HEK293 (cell line): ENCODE data around the gene ALKBH3.

Experiments used
- CTCF ChIA-PET: fragments of 350-600 bp; formaldehyde crosslinking; extraction: SDS; loops from one replicate; lab custom pipeline; 2021; ENCODE audit warnings: antibody characterized with exemption; lab: Yijun Ruan, JAX
- POLR2A ChIA-PET: fragments of 300-600 bp; formaldehyde crosslinking; extraction: SDS; loops from one replicate; lab custom pipeline; 2020; ENCODE audit warnings: antibody characterized with exemption, inconsistent platforms; lab: Yijun Ruan, JAX
- H3K27ac ChIP-seq: fragments of 200-500 bp; sonication (Bioruptor generic); 2 replicates; pipeline ENCODE4 v1.5.1; 2014; ENCODE audit warnings: low read depth, low read length, control low read depth, inconsistent platforms; ENCODE audit errors: extremely low read depth
- H3K36me3 ChIP-seq, 2 experiments: fragments of 200-500 bp in 1 of 2; sonication (Bioruptor generic) in 1 of 2; 1 replicate in 1 of 2; 2 replicates in 1 of 2; pipeline ENCODE4 v1.5.1; 2014 to 2017; ENCODE audit warnings: inconsistent platforms in 2 of 2, low read length in 2 of 2; ENCODE audit not compliant: control insufficient read depth in 2 of 2, insufficient read depth in 1 of 2
- H3K4me1 ChIP-seq: fragments of 200-500 bp; sonication (Bioruptor generic); 2 replicates; pipeline ENCODE4 v1.5.1; 2014; ENCODE audit warnings: mild to moderate bottlenecking, low read length, inconsistent platforms; ENCODE audit not compliant: control insufficient read depth, insufficient read depth
- H3K4me3 ChIP-seq: 2 replicates; pipeline ENCODE4 v1.5.1; 2011; ENCODE audit warnings: low read depth, mild to moderate bottlenecking, control low read depth, low read length, moderate library complexity
- H3K9me3 ChIP-seq: fragments of 200-500 bp; sonication (Bioruptor generic); 2 replicates; pipeline ENCODE4 v1.5.1; 2014; ENCODE audit warnings: low read depth, low read length, inconsistent platforms; ENCODE audit not compliant: control insufficient read depth, insufficient read depth
- GLIS1 ChIP-seq: fragments of 450-650 bp; formaldehyde crosslinking; IDR thresholded peaks from 2 replicates; pipeline ENCODE4 v1.5.1; 2016; ENCODE audit warnings: missing biosample characterization, missing genetic modification characterization
- KLF9 ChIP-seq: fragments of 450-650 bp; formaldehyde crosslinking; IDR thresholded peaks from 2 replicates; pipeline ENCODE4 v1.5.1; 2016; ENCODE audit warnings: missing biosample characterization, missing genetic modification characterization, low read depth
- ZNF132 ChIP-seq: fragments of 450-650 bp; formaldehyde crosslinking; IDR thresholded peaks from 2 replicates; pipeline ENCODE4 v1.5.1; 2017; ENCODE audit warnings: missing biosample characterization, missing genetic modification characterization, borderline replicate concordance
- ZNF19 ChIP-seq: fragments of 450-650 bp; formaldehyde crosslinking; IDR thresholded peaks from 2 replicates; pipeline ENCODE4; 2016; ENCODE audit warnings: missing biosample characterization, missing genetic modification characterization, low read depth
- ZNF394 ChIP-seq: fragments of 450-650 bp; formaldehyde crosslinking; IDR thresholded peaks from 2 replicates; pipeline ENCODE4 v1.5.1; 2016; ENCODE audit warnings: missing biosample characterization, missing genetic modification characterization, mild to moderate bottlenecking, moderate library complexity, borderline replicate concordance
- ZNF544 ChIP-seq: fragments of 450-650 bp; formaldehyde crosslinking; IDR thresholded peaks from 2 replicates; pipeline ENCODE4 v1.5.0; 2017; ENCODE audit warnings: missing biosample characterization, missing genetic modification characterization
- ZNF555 ChIP-seq: fragments of 450-650 bp; formaldehyde crosslinking; conservative IDR thresholded peaks from 2 replicates; pipeline ENCODE4 v1.5.1; 2017; ENCODE audit warnings: missing biosample characterization, mild to moderate bottlenecking, missing genetic modification characterization, inconsistent platforms
- ZNF626 ChIP-seq: fragments of 450-650 bp; sonication (Bioruptor Pico); formaldehyde crosslinking; IDR thresholded peaks from 2 replicates; pipeline ENCODE4 v1.5.1; 2018; ENCODE audit warnings: missing biosample characterization, missing genetic modification characterization, inconsistent platforms
- TF ChIP-seq, protein P1 (sequence below): fragments of 450-650 bp; IDR thresholded peaks from 2 replicates; pipeline ENCODE4 v1.5.1; 2018; ENCODE audit warnings: missing biosample characterization, mild to moderate bottlenecking, missing genetic modification characterization
- TF ChIP-seq, protein P2 (sequence below): fragments of 450-650 bp; formaldehyde crosslinking; IDR thresholded peaks from 2 replicates; pipeline ENCODE4 v1.5.1; 2016; ENCODE audit warnings: missing biosample characterization, missing genetic modification characterization, borderline replicate concordance
- TF ChIP-seq, protein P3 (sequence below): fragments of 450-650 bp; formaldehyde crosslinking; IDR thresholded peaks from 2 replicates; pipeline ENCODE4 v1.5.1; 2017; ENCODE audit warnings: missing biosample characterization, mild to moderate bottlenecking, missing genetic modification characterization, moderate library complexity
- TF ChIP-seq, protein P4 (sequence below): fragments of 450-650 bp; formaldehyde crosslinking; IDR thresholded peaks from 2 replicates; pipeline ENCODE4 v1.5.1; 2016; ENCODE audit warnings: missing biosample characterization, missing genetic modification characterization
- TF ChIP-seq, protein P5 (sequence below): fragments of 450-650 bp; formaldehyde crosslinking; IDR thresholded peaks from 2 replicates; pipeline ENCODE4 v1.5.1; 2016; ENCODE audit warnings: missing biosample characterization, missing genetic modification characterization
- TF ChIP-seq, protein P6 (sequence below): fragments of 450-650 bp; formaldehyde crosslinking; IDR thresholded peaks from 2 replicates; pipeline ENCODE4 v1.5.1; 2016; ENCODE audit warnings: missing biosample characterization, missing genetic modification characterization
- TF ChIP-seq, protein P7 (sequence below): fragments of 450-650 bp; formaldehyde crosslinking; IDR thresholded peaks from 2 replicates; pipeline ENCODE4 v1.5.0; 2017; ENCODE audit warnings: missing biosample characterization, missing genetic modification characterization, borderline replicate concordance
- TF ChIP-seq, protein P8 (sequence below): fragments of 450-650 bp; formaldehyde crosslinking; IDR thresholded peaks from 2 replicates; pipeline ENCODE4 v1.5.1; 2016; ENCODE audit warnings: missing biosample characterization, missing genetic modification characterization

The ALKBH3 gene

DNA sequence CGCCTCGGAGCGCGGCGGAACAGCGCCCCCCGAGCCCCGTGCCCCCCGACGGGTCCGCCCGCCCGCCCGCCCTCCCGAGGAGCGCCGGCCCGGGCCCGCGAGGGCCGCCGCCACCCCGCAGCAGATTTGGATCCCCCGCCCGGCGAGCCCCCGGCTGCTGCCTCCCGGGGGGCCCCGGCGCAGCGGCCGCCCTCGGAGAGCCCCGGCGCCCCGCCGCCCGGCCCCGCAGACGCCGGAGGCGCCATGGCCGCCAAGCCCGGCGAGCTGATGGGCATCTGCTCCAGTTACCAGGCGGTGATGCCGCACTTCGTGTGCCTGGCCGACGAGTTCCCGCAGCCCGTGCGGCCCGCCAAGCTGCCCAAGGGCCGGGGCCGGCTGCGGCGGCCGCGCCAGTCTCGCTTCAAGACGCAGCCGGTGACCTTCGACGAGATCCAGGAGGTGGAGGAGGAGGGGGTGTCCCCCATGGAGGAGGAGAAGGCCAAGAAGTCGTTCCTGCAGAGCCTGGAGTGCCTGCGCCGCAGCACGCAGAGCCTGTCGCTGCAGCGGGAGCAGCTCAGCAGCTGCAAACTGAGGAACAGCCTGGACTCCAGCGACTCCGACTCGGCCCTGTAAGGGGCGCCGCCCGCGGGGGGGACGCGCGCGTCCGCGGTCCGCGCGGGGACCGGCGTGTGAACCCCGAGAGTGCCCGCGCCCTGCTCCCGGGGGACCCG is 62.2 kb downstream of the ALKBH3 start (continued):
- TF ChIP-seq, protein P1, sequence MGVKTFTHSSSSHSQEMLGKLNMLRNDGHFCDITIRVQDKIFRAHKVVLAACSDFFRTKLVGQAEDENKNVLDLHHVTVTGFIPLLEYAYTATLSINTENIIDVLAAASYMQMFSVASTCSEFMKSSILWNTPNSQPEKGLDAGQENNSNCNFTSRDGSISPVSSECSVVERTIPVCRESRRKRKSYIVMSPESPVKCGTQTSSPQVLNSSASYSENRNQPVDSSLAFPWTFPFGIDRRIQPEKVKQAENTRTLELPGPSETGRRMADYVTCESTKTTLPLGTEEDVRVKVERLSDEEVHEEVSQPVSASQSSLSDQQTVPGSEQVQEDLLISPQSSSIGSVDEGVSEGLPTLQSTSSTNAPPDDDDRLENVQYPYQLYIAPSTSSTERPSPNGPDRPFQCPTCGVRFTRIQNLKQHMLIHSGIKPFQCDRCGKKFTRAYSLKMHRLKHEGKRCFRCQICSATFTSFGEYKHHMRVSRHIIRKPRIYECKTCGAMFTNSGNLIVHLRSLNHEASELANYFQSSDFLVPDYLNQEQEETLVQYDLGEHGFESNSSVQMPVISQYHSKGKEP (tag by site-specific recombination): 0 out of 2 replicates have a peak, but pooled peaks have one; percentile 32
- TF ChIP-seq GLIS1: peak; percentile 40

DNA sequence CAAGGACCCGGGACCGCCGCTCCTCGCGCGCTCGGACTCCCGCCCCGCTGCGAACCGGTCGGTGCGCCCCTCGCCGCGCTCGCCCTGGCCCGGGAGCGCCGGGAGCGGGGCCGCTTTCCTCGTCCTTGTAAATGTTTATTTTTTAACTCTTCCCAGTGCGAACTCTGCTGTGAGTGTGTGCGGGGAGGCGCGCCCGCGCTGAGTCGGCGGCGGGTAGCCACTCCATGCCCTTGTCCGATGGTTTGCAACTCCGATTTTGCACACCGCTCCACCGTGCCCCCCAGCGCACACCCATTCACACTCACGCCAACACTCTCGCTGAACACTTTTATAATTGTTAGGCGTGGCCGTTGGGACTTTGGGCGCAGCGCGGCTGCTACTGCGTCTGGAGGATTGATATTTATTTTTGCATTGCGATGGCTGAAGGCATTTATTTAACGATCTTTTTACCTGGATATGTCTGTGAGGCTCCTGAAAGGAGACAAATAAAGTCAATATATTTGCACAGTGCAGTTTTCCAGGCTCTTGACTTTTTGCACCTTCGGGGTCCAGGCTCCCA is 62.8 kb downstream of the ALKBH3 start:
- no peak overlapping the region for H3K27ac ChIP-seq
- H3K4me1 ChIP-seq: no peaks in the 10 kb centered on the region
- ChIA-PET CTCF (interaction anchor here (0.6 to 2.0 kb wide), 9 partner anchors 12 to 183 kb away, joined by 3 to 18 read pairs (median 3); no protein-coding TSS in a partner anchor), POLR2A (interaction anchor here (0.5 to 2.0 kb wide), 2 partner anchors 10 to 1869 kb away, joined by 3 to 10 read pairs; no protein-coding TSS in a partner anchor)
- no peaks in the 10 kb centered on the region for H3K9me3 ChIP-seq
- H3K36me3 ChIP-seq: no peaks in the 10 kb centered on the region
- peak overlapping the region; percentile 40 for H3K4me3 ChIP-seq
- TF ChIP-seq, protein P2, sequence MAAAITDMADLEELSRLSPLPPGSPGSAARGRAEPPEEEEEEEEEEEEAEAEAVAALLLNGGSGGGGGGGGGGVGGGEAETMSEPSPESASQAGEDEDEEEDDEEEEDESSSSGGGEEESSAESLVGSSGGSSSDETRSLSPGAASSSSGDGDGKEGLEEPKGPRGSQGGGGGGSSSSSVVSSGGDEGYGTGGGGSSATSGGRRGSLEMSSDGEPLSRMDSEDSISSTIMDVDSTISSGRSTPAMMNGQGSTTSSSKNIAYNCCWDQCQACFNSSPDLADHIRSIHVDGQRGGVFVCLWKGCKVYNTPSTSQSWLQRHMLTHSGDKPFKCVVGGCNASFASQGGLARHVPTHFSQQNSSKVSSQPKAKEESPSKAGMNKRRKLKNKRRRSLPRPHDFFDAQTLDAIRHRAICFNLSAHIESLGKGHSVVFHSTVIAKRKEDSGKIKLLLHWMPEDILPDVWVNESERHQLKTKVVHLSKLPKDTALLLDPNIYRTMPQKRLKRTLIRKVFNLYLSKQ (tag by site-specific recombination): no peak
- no peak for TF ChIP-seq ZNF544
- TF ChIP-seq KLF9 (tag by site-specific recombination): peak; percentile 19; the same call in 1 of the 2 replicates
- TF ChIP-seq ZNF19 (tag by site-specific recombination): no peak
- no peak for TF ChIP-seq ZNF626 (tag by site-specific recombination)
- TF ChIP-seq, protein P3, sequence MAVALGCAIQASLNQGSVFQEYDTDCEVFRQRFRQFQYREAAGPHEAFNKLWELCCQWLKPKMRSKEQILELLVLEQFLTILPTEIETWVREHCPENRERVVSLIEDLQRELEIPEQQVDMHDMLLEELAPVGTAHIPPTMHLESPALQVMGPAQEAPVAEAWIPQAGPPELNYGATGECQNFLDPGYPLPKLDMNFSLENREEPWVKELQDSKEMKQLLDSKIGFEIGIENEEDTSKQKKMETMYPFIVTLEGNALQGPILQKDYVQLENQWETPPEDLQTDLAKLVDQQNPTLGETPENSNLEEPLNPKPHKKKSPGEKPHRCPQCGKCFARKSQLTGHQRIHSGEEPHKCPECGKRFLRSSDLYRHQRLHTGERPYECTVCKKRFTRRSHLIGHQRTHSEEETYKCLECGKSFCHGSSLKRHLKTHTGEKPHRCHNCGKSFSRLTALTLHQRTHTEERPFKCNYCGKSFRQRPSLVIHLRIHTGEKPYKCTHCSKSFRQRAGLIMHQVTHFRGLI (tag by site-specific recombination): no peak
- TF ChIP-seq ZNF555 (tag by site-specific recombination): no peak
- TF ChIP-seq, protein P4, sequence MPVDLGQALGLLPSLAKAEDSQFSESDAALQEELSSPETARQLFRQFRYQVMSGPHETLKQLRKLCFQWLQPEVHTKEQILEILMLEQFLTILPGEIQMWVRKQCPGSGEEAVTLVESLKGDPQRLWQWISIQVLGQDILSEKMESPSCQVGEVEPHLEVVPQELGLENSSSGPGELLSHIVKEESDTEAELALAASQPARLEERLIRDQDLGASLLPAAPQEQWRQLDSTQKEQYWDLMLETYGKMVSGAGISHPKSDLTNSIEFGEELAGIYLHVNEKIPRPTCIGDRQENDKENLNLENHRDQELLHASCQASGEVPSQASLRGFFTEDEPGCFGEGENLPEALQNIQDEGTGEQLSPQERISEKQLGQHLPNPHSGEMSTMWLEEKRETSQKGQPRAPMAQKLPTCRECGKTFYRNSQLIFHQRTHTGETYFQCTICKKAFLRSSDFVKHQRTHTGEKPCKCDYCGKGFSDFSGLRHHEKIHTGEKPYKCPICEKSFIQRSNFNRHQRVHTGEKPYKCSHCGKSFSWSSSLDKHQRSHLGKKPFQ: peak; percentile 92
- TF ChIP-seq ZNF394 (tag by site-specific recombination): no peak
- TF ChIP-seq, protein P5, sequence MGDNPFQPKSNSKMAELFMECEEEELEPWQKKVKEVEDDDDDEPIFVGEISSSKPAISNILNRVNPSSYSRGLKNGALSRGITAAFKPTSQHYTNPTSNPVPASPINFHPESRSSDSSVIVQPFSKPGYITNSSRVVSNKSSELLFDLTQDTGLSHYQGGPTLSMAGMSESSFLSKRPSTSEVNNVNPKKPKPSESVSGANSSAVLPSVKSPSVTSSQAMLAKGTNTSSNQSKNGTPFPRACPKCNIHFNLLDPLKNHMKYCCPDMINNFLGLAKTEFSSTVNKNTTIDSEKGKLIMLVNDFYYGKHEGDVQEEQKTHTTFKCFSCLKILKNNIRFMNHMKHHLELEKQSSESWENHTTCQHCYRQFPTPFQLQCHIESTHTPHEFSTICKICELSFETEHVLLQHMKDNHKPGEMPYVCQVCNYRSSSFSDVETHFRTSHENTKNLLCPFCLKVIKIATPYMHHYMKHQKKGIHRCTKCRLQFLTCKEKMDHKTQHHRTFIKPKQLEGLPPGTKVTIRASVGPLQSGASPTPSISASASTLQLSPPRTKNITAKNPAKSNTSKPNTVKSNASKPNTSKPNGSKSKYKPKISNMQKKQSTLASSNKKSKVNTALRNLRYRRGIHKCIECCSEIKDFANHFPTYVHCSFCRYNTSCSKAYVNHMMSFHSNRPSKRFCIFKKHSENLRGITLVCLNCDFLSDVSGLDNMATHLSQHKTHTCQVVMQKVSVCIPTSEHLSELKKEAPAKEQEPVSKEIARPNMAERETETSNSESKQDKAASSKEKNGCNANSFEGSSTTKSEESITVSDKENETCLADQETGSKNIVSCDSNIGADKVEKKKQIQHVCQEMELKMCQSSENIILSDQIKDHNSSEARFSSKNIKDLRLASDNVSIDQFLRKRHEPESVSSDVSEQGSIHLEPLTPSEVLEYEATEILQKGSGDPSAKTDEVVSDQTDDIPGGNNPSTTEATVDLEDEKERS (tag by site-specific recombination): no peak
- TF ChIP-seq, protein P6, sequence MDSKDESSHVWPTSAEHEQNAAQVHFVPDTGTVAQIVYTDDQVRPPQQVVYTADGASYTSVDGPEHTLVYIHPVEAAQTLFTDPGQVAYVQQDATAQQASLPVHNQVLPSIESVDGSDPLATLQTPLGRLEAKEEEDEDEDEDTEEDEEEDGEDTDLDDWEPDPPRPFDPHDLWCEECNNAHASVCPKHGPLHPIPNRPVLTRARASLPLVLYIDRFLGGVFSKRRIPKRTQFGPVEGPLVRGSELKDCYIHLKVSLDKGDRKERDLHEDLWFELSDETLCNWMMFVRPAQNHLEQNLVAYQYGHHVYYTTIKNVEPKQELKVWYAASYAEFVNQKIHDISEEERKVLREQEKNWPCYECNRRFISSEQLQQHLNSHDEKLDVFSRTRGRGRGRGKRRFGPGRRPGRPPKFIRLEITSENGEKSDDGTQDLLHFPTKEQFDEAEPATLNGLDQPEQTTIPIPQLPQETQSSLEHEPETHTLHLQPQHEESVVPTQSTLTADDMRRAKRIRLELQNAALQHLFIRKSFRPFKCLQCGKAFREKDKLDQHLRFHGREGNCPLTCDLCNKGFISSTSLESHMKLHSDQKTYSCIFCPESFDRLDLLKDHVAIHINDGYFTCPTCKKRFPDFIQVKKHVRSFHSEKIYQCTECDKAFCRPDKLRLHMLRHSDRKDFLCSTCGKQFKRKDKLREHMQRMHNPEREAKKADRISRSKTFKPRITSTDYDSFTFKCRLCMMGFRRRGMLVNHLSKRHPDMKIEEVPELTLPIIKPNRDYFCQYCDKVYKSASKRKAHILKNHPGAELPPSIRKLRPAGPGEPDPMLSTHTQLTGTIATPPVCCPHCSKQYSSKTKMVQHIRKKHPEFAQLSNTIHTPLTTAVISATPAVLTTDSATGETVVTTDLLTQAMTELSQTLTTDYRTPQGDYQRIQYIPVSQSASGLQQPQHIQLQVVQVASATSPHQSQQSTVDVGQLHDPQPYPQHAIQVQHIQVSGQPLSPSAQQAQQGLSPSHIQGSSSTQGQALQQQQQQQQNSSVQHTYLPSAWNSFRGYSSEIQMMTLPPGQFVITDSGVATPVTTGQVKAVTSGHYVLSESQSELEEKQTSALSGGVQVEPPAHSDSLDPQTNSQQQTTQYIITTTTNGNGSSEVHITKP (tag by site-specific recombination): no peak
- TF ChIP-seq, protein P7, sequence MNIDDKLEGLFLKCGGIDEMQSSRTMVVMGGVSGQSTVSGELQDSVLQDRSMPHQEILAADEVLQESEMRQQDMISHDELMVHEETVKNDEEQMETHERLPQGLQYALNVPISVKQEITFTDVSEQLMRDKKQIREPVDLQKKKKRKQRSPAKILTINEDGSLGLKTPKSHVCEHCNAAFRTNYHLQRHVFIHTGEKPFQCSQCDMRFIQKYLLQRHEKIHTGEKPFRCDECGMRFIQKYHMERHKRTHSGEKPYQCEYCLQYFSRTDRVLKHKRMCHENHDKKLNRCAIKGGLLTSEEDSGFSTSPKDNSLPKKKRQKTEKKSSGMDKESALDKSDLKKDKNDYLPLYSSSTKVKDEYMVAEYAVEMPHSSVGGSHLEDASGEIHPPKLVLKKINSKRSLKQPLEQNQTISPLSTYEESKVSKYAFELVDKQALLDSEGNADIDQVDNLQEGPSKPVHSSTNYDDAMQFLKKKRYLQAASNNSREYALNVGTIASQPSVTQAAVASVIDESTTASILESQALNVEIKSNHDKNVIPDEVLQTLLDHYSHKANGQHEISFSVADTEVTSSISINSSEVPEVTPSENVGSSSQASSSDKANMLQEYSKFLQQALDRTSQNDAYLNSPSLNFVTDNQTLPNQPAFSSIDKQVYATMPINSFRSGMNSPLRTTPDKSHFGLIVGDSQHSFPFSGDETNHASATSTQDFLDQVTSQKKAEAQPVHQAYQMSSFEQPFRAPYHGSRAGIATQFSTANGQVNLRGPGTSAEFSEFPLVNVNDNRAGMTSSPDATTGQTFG (tag by site-specific recombination): no peak
- no peak for TF ChIP-seq ZNF132 (tag by site-specific recombination)
- TF ChIP-seq, protein P8, sequence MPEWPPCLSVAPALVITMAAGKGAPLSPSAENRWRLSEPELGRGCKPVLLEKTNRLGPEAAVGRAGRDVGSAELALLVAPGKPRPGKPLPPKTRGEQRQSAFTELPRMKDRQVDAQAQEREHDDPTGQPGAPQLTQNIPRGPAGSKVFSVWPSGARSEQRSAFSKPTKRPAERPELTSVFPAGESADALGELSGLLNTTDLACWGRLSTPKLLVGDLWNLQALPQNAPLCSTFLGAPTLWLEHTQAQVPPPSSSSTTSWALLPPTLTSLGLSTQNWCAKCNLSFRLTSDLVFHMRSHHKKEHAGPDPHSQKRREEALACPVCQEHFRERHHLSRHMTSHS (tag by site-specific recombination): no peak
